Ascending aorta (tissue), 2 donors: ENCODE data around the gene SCN2B. TPM values are rescaled to one million over a fixed set of nuclear protein-coding genes. Genes with fewer than 3 reads are reported as not detected.

Experiments
- DNase-seq, 2 donors: peaks; one replicate each; pipeline ENCODE4 v3.0.0-alpha.2; 2019; ENCODE audit warnings: low spot score in 2 of 2
- H3K27ac ChIP-seq, 2 donors: fragments of 200-600 bp; sonication (generic); one replicate each; pipeline ENCODE4 v1.5.1; 2016 to 2017; ENCODE audit warnings: mild to moderate bottlenecking in 1 of 2
- H3K27me3 ChIP-seq: fragments of 200-600 bp; sonication (generic); one replicate; pipeline ENCODE4 v1.5.1; 2017
- H3K36me3 ChIP-seq, 2 donors: fragments of 200-600 bp; sonication (generic); one replicate each; pipeline ENCODE4 v1.5.1; 2016
- H3K4me1 ChIP-seq, 2 donors: fragments of 200-600 bp; sonication (generic); one replicate each; pipeline ENCODE4 v1.5.1; 2016 to 2017; ENCODE audit warnings: mild to moderate bottlenecking in 1 of 2
- H3K4me3 ChIP-seq, 2 donors: fragments of 200-600 bp; sonication (generic); one replicate each; pipeline ENCODE4 v1.5.1; 2016 to 2017; ENCODE audit warnings: mild to moderate bottlenecking in 1 of 2
- H3K9me3 ChIP-seq, 2 donors: fragments of 200-600 bp; sonication (generic); one replicate each; pipeline ENCODE4 v1.5.1; 2016
- CTCF ChIP-seq, 3 experiments: fragments of 200-600 bp in 2 of 3; fragments of 450-650 bp in 1 of 3; sonication (generic) in 2 of 3; IDR thresholded peaks; one replicate each; pipeline ENCODE4 v1.5.1; 2016 to 2019; ENCODE audit warnings: antibody characterized with exemption in 3 of 3, mild to moderate bottlenecking in 1 of 3, moderate library complexity in 1 of 3
- intact Hi-C: fragments of 100-400 bp; cut with DNase I; formaldehyde crosslinking; loops from one replicate; pipeline ENCODE4 v1.15.1; 2023
- total RNA-seq: library from RNA; depleted of rRNA; stranded (reverse); fragments of >200 nt; gene quantifications from one replicate; pipeline ENCODE4 v1.1.0, GENCODE V29; 2016

Gene SCN2B
- total RNA-seq, 1 donor from 2014 or later, result 0.11 TPM

- H3K4me1 ChIP-seq, result no peaks in the 10 kb centered on the region
- no peaks in the 10 kb centered on the region for H3K36me3 ChIP-seq
- H3K27ac ChIP-seq, result no peak overlapping the region
- H3K27me3 ChIP-seq, result no peaks in the 10 kb centered on the region
- DNase-seq, result no peak
- intact Hi-C loops, result no loop called here
- no peaks in the 10 kb centered on the region for H3K9me3 ChIP-seq
- H3K4me3 ChIP-seq, result no peak overlapping the region
- TF ChIP-seq CTCF (IDR thresholded peaks at IDR 0.05), result no peak
Observed at GRCh38 chr11:118126082-118126838, 50.2 kb downstream of the SCN2B start.

GRCh38 chr11:118124929-118125535 is 51.4 kb downstream of the SCN2B start:
- H3K36me3 ChIP-seq, result no peaks in the 10 kb centered on the region
- intact Hi-C loops, result no loop called here
- no peaks in the 10 kb centered on the region for H3K9me3 ChIP-seq
- no peak overlapping the region for H3K27ac ChIP-seq
- H3K4me1 ChIP-seq, result no peaks in the 10 kb centered on the region
- no peak for DNase-seq
- no peak overlapping the region for H3K4me3 ChIP-seq
- no peak for TF ChIP-seq CTCF (IDR thresholded peaks at IDR 0.05)
- H3K27me3 ChIP-seq, result no peaks in the 10 kb centered on the region

GRCh38 chr11:118120793-118121192 is 55.6 kb downstream of the SCN2B start:
- intact Hi-C loops, result no loop called here
- Histone ChIP-seq H3K36me3 (no peaks in the 10 kb centered on the region), H3K27me3 (no peaks in the 10 kb centered on the region), H3K4me3 (no peak overlapping the region), H3K27ac (no peak overlapping the region), H3K9me3 (no peaks in the 10 kb centered on the region), H3K4me1 (no peaks in the 10 kb centered on the region)
- no peak for DNase-seq
- no peak for TF ChIP-seq CTCF (IDR thresholded peaks at IDR 0.05)

GRCh38 chr11:118117790-118118601 is 58.4 kb downstream of the SCN2B start:
- Histone ChIP-seq H3K36me3 (no peaks in the 10 kb centered on the region), H3K9me3 (no peaks in the 10 kb centered on the region), H3K27me3 (no peaks in the 10 kb centered on the region), H3K27ac (no peak overlapping the region), H3K4me1 (no peaks in the 10 kb centered on the region), H3K4me3 (no peak overlapping the region)
- TF ChIP-seq CTCF (IDR thresholded peaks at IDR 0.05), result no peak
- DNase-seq, result no peak
- intact Hi-C loops, result no loop called here

- Histone ChIP-seq H3K4me3 (no peak overlapping the region), H3K27me3 (no peaks in the 10 kb centered on the region), H3K9me3 (no peaks in the 10 kb centered on the region), H3K4me1 (no peaks in the 10 kb centered on the region), H3K27ac (no peak overlapping the region), H3K36me3 (no peaks in the 10 kb centered on the region)
- no peak for TF ChIP-seq CTCF (IDR thresholded peaks at IDR 0.05)
- intact Hi-C loops, result no loop called here
- no peak for DNase-seq
Observed at GRCh38 chr11:118115048-118115447, 61.4 kb downstream of the SCN2B start.
